Muscle layer of colon (tissue), 2 donors: ENCODE data around the gene EMC10.
A peak's percentile ranks its signal among the peaks of the same experiment; 100 is the strongest.

Source experiments
- H3K27ac ChIP-seq: one replicate; pipeline ENCODE4 v1.7.0; 2013; ENCODE audit warnings: low read depth, mild to moderate bottlenecking, low read length, moderate library complexity
- H3K27me3 ChIP-seq, 2 donors: one replicate each; pipeline ENCODE4 v1.7.0; 2013; ENCODE audit warnings: low read length in 2 of 2, mild to moderate bottlenecking in 2 of 2; ENCODE audit not compliant: insufficient read depth in 2 of 2, control insufficient read depth in 1 of 2
- H3K36me3 ChIP-seq: one replicate; pipeline ENCODE4 v1.7.0; 2013; ENCODE audit warnings: mild to moderate bottlenecking, low read length; ENCODE audit not compliant: insufficient read depth
- H3K4me1 ChIP-seq: one replicate; pipeline ENCODE4 v1.7.0; 2013; ENCODE audit warnings: mild to moderate bottlenecking, low read length; ENCODE audit not compliant: insufficient read depth
- H3K4me3 ChIP-seq, 2 donors: one replicate each; pipeline ENCODE4 v1.7.0; 2013; ENCODE audit warnings: low read length in 2 of 2, low read depth in 1 of 2, mild to moderate bottlenecking in 1 of 2, moderate library complexity in 1 of 2
- H3K9ac ChIP-seq: one replicate; pipeline ENCODE4 v1.7.0; 2013; ENCODE audit warnings: low read length
- H3K9me3 ChIP-seq: one replicate; pipeline ENCODE4 v1.7.0; 2013; ENCODE audit warnings: mild to moderate bottlenecking, low read length
- donor health status: abdominal sarcoma.
- donor health status: Adenocarcinoma of cecum.

The EMC10 gene

DNA sequence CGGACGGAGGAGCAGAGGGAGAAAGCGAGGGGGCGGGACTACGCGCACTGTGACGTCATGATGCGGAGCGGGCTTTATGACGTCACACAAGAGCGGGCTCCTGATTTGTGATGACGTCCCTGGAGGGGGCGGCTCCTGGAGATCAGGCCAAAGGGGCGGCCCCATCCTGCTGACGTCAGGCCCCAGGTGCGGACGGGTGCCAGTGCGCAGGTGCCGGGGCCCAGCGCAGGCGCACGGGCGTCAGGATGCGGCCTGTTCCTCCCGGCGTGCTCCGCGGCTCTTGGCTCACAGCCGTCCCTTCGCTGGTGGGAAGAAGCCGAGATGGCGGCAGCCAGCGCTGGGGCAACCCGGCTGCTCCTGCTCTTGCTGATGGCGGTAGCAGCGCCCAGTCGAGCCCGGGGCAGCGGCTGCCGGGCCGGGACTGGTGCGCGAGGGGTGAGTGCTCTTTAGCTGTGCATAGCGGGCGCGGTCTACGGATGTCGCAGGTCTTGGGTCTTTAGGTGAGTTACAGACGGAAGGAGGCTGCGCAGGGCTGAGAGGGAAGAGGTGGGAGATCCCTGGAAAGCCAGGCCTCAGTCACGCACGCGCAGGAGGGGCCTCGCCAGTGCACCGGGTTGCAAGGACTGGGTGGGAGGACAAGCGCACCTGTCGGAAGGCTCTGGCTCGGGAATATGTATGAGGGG lies at the start of gene EMC10, which contains the start of gene GARIN5A:
Gene EMC10 (plus strand): TSS at position 284 of the 683 bp plus-strand sequence. CDS start 38 bp downstream, at position 322.
Gene GARIN5A (minus strand): TSS at position 625 of the 683 bp plus-strand sequence. CDS start 460 bp downstream, at position 165.
- H3K9me3 ChIP-seq, result no peaks in the 10 kb centered on the region
- H3K4me1 ChIP-seq, result peaks cover 11% of the 10 kb centered on the region
- peak within 1 kb of the TSS; percentile 79 for H3K27ac ChIP-seq
- H3K36me3 ChIP-seq, result peaks cover 24% of the 10 kb centered on the region
- H3K4me3 ChIP-seq, result peak within 1 kb of the TSS; percentile 92 to 93
- no peaks in the 10 kb centered on the region for H3K27me3 ChIP-seq
- peak within 1 kb of the TSS; percentile 71 for H3K9ac ChIP-seq

- Histone ChIP-seq H3K27me3 (peaks cover 3 to 35% of the 10 kb centered on the region in 2 donors), H3K9ac (no peak overlapping the region), H3K27ac (no peak overlapping the region), H3K4me1 (peaks cover 9% of the 10 kb centered on the region), H3K9me3 (no peaks in the 10 kb centered on the region), H3K4me3 (peak overlapping the region in 1 of 2 donors; percentile 34), H3K36me3 (no peaks in the 10 kb centered on the region)
These were observed 48.9 kb upstream of the EMC10 start for GRCh38 chr19:50427318-50427925.

DNA sequence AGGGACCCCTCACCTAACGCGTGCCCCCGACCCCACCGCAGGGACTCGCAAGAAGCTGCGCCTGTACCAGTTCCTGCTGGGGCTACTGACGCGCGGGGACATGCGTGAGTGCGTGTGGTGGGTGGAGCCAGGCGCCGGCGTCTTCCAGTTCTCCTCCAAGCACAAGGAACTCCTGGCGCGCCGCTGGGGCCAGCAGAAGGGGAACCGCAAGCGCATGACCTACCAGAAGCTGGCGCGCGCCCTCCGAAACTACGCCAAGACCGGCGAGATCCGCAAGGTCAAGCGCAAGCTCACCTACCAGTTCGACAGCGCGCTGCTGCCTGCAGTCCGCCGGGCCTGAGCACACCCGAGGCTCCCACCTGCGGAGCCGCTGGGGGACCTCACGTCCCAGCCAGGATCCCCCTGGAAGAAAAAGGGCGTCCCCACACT lies 48.3 kb upstream of the EMC10 start:
- no peaks in the 10 kb centered on the region for H3K9me3 ChIP-seq
- H3K4me1 ChIP-seq, result peaks cover 9% of the 10 kb centered on the region
- no peak overlapping the region for H3K9ac ChIP-seq
- no peak overlapping the region for H3K27ac ChIP-seq
- no peaks in the 10 kb centered on the region for H3K36me3 ChIP-seq
- peak overlapping the region; percentile 27 to 34 for H3K4me3 ChIP-seq
- peaks cover 9 to 35% of the 10 kb centered on the region in 2 donors for H3K27me3 ChIP-seq

DNA sequence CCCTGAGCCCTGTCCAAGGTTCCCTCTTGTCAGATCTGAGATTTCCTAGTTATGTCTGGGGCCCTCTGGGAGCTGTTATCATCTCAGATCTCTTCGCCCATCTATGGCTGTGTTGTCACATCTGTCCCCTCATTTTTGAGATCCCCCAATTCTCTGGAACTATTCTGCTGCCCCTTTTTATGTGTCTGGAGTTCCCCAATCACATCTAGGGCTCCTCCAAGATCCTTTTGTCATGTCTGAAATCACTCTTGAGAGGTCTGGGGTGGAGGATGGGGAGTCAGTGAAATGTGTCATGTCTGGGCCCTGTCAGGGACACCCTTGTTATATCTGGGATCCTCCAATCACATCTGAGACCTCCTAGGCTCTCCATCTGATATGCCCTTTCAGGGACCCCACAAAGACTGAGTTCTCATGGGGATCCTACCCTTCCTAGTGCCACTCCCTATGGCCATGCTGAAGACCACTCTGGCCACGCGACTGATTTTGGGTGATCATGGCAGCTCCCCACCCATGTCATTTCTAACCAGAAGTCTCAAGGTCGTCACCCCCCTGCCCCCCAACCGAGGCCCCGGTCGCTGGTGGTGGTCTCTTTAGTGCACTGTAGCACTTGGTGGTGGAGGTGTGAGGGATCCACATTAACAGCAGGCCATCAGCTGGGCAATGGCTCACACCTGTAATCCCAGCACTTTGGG lies 47.4 kb upstream of the EMC10 start:
- H3K9ac ChIP-seq, result no peak overlapping the region
- peaks cover 9 to 35% of the 10 kb centered on the region in 2 donors for H3K27me3 ChIP-seq
- no peaks in the 10 kb centered on the region for H3K36me3 ChIP-seq
- no peak overlapping the region for H3K27ac ChIP-seq
- no peak overlapping the region for H3K4me3 ChIP-seq
- H3K9me3 ChIP-seq, result no peaks in the 10 kb centered on the region
- peaks cover 9% of the 10 kb centered on the region for H3K4me1 ChIP-seq

DNA sequence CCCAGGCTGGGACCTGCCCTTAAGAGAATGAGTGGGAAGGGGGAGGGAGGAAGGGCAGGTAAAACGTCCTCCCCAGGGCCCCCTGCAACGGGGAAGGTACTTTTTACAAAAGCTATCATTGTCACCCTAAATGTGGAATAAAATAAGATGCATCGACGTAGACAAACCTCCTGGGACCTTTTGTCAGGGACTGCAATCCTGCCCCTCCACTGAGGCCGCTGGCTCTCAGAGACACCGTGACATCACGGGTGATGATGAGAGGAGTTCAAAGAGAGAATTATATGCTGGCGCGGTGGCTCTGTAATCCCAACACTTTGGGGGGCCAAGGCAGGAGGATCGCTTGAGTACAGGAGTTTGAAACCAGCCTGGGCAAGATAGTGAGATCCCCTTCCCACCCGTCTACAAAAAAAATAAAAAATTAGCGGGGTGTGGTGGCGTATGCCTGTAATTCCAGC lies 45.4 kb upstream of the EMC10 start:
- Histone ChIP-seq H3K36me3 (no peaks in the 10 kb centered on the region), H3K9me3 (no peaks in the 10 kb centered on the region), H3K27ac (no peak overlapping the region), H3K9ac (no peak overlapping the region), H3K4me3 (peak overlapping the region in 1 of 2 donors; percentile 74), H3K4me1 (peaks cover 9% of the 10 kb centered on the region), H3K27me3 (peaks cover 9 to 51% of the 10 kb centered on the region in 2 donors)

DNA sequence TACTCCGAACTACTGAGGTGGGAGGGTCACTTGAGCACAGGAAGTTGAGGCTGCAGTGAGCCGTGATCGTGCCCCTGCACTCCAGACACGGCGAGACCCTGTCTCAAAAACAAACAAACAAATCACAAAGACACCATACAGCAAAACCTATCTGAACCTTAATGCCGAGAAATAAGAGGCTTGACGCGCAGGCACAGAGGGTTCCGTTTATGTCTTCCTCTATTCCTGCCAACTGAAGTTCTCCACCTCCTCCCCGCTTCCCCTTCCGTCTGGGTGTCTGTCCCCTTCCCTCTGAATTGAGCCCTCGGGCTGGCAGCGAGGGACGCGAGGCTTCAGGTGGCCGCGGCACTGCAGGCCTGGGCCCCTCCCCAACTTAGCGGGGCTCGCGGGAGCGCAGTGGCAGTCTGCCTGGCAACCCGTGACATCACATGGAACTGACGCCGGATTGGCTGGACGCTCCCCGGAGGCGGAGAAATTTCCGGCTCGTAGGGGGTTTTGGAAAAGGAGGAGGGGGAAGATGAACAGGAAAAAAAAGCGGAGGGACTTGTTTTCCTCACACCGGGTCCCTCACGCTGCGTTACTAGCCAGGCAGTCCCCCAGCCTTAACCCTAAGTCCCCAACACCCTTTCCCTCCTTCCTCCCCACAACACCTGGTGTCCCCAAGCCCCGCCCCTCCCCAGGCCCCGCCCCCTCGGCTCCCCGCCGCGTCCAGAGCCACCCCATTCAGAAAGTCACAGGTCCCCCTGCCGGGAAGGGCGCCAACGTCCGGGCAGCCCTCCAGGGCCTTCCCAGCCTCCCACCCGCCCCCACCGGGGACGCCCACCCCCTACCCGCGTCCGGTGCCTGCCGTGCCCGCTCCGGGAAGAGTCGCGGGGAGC lies 44.7 kb upstream of the EMC10 start:
- Histone ChIP-seq H3K4me3 (peak overlapping the region; percentile 70 to 74), H3K4me1 (peaks cover 9% of the 10 kb centered on the region), H3K36me3 (no peaks in the 10 kb centered on the region), H3K27me3 (peaks cover 9 to 51% of the 10 kb centered on the region in 2 donors), H3K9ac (no peak overlapping the region), H3K27ac (no peak overlapping the region), H3K9me3 (no peaks in the 10 kb centered on the region)

DNA sequence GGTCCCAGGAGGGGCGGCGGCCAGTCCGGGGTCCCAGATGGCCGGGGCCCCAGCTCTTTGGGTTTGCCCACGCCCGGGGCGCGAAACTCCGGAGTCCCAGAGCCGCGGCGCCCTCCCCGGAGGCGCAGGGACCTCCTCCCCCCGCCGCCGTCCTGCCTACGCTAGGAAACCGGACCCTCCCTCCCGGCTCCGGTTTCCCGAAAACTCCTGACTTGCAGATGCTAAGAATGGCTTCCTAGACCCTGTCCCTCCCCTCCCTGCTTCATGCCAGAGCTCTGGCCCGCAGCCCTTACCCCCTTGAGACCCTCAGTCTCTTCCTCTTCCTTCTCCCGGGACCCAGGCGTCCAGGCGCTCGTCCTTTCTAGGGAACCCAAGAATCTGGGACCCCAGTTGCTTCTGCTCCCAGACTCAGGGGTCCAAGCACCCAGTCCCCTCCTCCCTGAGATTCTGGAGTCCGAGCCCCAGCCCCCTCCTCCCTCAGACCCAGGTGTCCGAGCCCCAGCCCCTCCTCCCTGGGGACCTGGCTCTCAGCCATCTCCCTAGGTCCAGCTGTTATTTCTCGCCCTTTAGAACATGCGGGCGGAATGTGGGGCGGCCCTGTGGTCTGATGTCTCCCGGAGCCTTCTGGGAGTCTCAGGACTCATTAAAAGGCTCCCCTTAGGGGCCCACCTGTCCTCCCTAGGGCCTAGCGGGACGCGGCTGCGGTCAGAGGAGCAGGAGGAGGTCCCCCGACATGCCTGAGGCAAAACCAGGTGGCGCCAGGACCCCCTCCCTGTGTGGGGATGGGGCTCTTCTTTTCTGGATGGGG lies 43.9 kb upstream of the EMC10 start, which contains the start of gene MYBPC2:
Gene MYBPC2 (plus strand): TSS at position 672 of the 808 bp plus-strand sequence. CDS start 62 bp downstream, at position 734.
- no peak within 1 kb of the TSS for H3K27ac ChIP-seq
- H3K4me1 ChIP-seq, result peaks cover 9% of the 10 kb centered on the region
- no peaks in the 10 kb centered on the region for H3K9me3 ChIP-seq
- H3K36me3 ChIP-seq, result no peaks in the 10 kb centered on the region
- H3K4me3 ChIP-seq, result peak within 1 kb of the TSS in 1 of 2 donors; percentile 74
- no peak within 1 kb of the TSS for H3K9ac ChIP-seq
- H3K27me3 ChIP-seq, result peaks cover 9 to 51% of the 10 kb centered on the region in 2 donors

DNA sequence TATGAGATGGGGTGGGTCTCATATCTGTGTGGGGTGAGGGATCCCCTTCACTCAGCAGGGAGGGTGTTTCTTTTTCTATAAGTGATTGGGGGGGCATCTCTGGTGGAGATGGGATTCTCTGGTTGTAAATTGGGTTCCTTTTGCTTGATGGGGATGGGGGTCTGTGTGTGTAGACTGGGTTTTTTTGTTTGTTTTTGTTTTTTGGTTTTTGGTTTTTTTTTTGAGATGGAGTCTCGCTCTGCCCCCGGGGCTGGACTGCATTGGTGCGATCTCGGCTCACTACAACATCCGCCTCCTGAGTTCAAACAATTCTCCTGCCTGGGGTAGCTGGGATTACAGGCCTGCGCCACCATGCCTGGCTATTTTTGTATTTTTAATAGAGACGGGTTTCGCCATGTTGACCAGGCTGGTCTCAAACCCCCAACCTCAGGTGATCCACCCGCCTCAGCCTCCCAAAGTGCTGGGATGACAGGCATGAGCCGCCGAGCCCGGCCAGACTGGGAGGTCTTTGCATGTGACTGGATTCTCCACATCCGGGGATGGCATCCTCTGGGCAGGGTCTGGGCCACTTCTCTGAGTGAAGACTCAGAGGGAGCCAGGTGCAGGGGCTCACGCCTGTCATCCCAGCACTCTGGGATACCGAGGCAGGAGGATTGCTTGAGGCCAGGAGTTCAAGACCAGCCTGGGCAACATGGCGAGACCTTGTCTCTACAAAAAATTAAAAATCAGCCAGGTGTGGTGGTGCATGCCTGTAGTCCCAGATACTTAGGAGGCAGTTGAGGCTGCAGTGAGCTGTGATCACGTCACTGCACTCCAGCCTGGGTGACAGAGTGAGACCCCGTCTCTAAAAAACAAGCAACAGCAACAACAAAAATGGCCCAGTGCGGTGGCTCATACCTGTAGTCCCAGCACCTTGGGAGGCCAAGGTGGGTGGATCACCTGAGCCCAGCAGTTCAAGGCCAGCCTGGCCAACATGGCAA lies 42.8 kb upstream of the EMC10 start:
- peaks cover 9 to 51% of the 10 kb centered on the region in 2 donors for H3K27me3 ChIP-seq
- H3K4me1 ChIP-seq, result peaks cover 9% of the 10 kb centered on the region
- H3K36me3 ChIP-seq, result no peaks in the 10 kb centered on the region
- H3K9ac ChIP-seq, result no peak overlapping the region
- H3K4me3 ChIP-seq, result no peak overlapping the region
- H3K27ac ChIP-seq, result no peak overlapping the region
- no peaks in the 10 kb centered on the region for H3K9me3 ChIP-seq

- Histone ChIP-seq H3K9ac (no peak overlapping the region), H3K4me1 (peaks cover 9% of the 10 kb centered on the region), H3K9me3 (no peaks in the 10 kb centered on the region), H3K27me3 (peaks cover 9 to 41% of the 10 kb centered on the region in 2 donors), H3K4me3 (no peak overlapping the region), H3K36me3 (no peaks in the 10 kb centered on the region), H3K27ac (no peak overlapping the region)
These were observed 41.8 kb upstream of the EMC10 start for GRCh38 chr19:50434525-50434924.
